ENCODE results near the gene KIAA0586.

DNA sequence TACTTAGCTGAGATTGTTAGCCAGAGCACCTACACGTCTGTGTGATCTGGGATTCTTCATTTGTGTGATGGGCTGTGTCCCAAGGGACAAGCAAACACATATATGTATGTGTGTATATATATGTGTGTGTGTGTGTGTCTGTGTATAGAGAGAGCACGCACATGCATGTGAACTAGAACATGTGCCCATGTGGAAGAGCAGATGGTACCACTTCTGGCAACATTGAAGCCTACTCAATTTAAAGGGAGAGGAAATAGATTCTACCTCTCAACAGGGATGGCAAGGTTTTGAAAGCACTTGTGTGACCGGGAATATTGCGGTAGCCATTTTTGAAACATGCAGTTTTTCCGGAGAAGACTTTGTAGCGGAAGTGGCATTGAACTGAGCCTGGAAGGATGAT lies 30.4 kb upstream of the KIAA0586 start:
- TF ChIP-seq, protein P1, sequence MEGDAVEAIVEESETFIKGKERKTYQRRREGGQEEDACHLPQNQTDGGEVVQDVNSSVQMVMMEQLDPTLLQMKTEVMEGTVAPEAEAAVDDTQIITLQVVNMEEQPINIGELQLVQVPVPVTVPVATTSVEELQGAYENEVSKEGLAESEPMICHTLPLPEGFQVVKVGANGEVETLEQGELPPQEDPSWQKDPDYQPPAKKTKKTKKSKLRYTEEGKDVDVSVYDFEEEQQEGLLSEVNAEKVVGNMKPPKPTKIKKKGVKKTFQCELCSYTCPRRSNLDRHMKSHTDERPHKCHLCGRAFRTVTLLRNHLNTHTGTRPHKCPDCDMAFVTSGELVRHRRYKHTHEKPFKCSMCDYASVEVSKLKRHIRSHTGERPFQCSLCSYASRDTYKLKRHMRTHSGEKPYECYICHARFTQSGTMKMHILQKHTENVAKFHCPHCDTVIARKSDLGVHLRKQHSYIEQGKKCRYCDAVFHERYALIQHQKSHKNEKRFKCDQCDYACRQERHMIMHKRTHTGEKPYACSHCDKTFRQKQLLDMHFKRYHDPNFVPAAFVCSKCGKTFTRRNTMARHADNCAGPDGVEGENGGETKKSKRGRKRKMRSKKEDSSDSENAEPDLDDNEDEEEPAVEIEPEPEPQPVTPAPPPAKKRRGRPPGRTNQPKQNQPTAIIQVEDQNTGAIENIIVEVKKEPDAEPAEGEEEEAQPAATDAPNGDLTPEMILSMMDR (IDR thresholded peaks at IDR 0.05), result no peak
- TF ChIP-seq POLR2AphosphoS5 (IDR thresholded peaks at IDR 0.05; ENCODE audit: insufficient read depth in 1 of 2, low read depth in 1 of 2) (no peak), POLR2A (IDR thresholded peaks at IDR 0.05) (no peak)

Measured in vagina (tissue), 2 donors.